ENCODE measurements around the gene TRIM2. TPM values are rescaled to one million over a fixed set of nuclear protein-coding genes. Genes with fewer than 3 reads are reported as not detected.

TRIM2 gene
- total RNA-seq (1 to 10 TPM; 3.9 to 7.1 (median 5.6) TPM), polyA plus RNA-seq (1 to 10 TPM; 1.3 to 2.2 (median 2.1) TPM)
- long read RNA-seq, donor 1: 0 reads
- long read RNA-seq, donor 2, partial matches to known transcripts: 4 of 7 reads
- long read RNA-seq, donor 2, other reads (novel, unspliced or antisense): 3 of 7 reads

DNA sequence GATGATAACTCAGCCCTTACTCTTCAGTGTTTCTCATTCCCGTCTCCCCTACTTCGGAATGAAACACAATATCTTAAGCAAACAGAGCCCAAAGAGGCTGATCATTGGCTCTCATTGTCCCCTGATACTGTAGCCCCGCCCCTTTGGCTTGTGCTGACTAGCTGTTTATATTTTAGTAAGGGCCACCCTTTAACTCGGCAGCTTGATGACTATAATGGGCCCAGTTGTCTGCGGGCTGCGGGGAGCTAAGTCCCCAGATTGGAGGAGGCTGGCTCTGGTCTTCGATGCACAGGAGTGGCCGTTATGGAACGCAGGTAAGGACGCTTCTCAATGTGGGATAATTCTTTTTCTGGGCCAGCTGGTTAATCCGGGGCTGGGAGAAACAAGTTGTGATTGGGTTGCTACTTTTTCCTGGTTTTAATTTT lies at the start of gene TRIM2:
TRIM2 (plus strand) TSS at position 197 of the 425 bp plus-strand sequence; CDS start at position 285, 88 bp downstream.
- peak within 1 kb of the TSS; percentile 52 for H3K4me3 ChIP-seq
- no peaks in the 10 kb centered on the region for H3K36me3 ChIP-seq (ENCODE audit: insufficient read depth in 1 of 2, low read depth in 1 of 2)
- no peak within 1 kb of the TSS for H3K27ac ChIP-seq
- H3K4me1 ChIP-seq: no peaks in the 10 kb centered on the region
- 16 to 19% (median 17%) methylated on average over 11 of the region's 11 CpGs for WGBS, 3 donors
- peak; percentile 64 to 70 for DNase-seq
- H3K27me3 ChIP-seq (ENCODE audit: insufficient read depth in 3 of 3, low read length in 2 of 3): no peaks in the 10 kb centered on the region
- no peaks in the 10 kb centered on the region for H3K9me3 ChIP-seq
- ATAC-seq: peak; percentile 36 to 79 (median 65)
- intact Hi-C loops (cut with DNase I): no loop called here
- TF ChIP-seq, protein P1, sequence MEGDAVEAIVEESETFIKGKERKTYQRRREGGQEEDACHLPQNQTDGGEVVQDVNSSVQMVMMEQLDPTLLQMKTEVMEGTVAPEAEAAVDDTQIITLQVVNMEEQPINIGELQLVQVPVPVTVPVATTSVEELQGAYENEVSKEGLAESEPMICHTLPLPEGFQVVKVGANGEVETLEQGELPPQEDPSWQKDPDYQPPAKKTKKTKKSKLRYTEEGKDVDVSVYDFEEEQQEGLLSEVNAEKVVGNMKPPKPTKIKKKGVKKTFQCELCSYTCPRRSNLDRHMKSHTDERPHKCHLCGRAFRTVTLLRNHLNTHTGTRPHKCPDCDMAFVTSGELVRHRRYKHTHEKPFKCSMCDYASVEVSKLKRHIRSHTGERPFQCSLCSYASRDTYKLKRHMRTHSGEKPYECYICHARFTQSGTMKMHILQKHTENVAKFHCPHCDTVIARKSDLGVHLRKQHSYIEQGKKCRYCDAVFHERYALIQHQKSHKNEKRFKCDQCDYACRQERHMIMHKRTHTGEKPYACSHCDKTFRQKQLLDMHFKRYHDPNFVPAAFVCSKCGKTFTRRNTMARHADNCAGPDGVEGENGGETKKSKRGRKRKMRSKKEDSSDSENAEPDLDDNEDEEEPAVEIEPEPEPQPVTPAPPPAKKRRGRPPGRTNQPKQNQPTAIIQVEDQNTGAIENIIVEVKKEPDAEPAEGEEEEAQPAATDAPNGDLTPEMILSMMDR (IDR thresholded peaks at IDR 0.05): no peak

DNA sequence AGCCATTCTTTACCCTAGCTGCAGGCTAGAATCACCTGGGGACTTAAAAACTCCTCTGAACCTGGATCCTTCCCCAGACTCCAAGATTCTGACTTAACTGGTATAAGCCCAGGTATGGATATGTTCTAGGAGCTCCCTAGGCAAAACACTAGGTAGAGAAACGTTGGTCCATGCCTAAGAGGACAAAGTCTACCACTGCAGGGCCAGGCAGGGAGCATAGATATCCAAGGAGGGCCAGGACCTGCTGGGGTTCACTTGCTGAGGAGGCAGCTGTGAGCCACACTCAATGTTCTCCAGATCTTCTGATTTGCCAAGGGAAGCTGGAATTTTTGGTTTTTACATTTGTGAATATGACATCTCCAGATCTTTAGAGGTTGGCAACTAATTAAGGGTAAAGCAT lies 48.6 kb upstream of the TRIM2 start:
- intact Hi-C loops (cut with DNase I): no loop called here
- TF ChIP-seq, protein P1 (IDR thresholded peaks at IDR 0.05): no peak
- 61 to 74% (median 72%) methylated on average over 1 of the region's 1 CpG for WGBS, 3 donors
- H3K9me3 ChIP-seq: no peaks in the 10 kb centered on the region
- H3K27me3 ChIP-seq (ENCODE audit: insufficient read depth in 3 of 3, low read length in 2 of 3): peaks cover 0 to 3% (median 0%) of the 10 kb centered on the region in 3 donors
- H3K4me1 ChIP-seq: no peaks in the 10 kb centered on the region
- H3K36me3 ChIP-seq (ENCODE audit: insufficient read depth in 1 of 2, low read depth in 1 of 2): no peaks in the 10 kb centered on the region
- H3K4me3 ChIP-seq: no peak overlapping the region
- no peak overlapping the region for H3K27ac ChIP-seq
- DNase-seq (no peak), ATAC-seq (no peak)

DNA sequence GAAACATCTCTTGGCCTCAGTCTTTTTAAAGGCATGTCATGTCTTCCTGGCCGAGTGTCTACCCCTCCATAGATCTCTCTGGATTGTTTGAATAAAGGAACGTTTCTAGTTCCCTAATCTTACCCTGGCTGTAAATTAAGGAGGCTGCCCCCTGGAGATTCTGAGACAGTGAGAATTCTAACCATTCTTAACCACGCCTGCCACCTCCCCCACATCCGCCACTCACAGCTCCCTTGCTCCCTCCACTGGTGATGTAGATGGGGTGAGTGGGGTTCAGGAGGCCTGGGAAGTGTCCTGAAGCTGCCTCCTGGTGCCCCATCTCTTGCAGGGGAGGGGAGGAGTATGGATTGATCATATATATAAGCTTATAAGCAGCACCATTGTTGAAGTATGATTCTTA lies 48.0 kb upstream of the TRIM2 start:
- ATAC-seq (no peak), DNase-seq (no peak)
- intact Hi-C loops (cut with DNase I): no loop called here
- no peaks in the 10 kb centered on the region for H3K4me1 ChIP-seq
- no peaks in the 10 kb centered on the region for H3K36me3 ChIP-seq (ENCODE audit: insufficient read depth in 1 of 2, low read depth in 1 of 2)
- TF ChIP-seq, protein P1 (IDR thresholded peaks at IDR 0.05): no peak
- no peak overlapping the region for H3K4me3 ChIP-seq
- 82 to 86% (median 84%) methylated on average over 4 of the region's 4 CpGs for WGBS, 3 donors
- peaks cover 0 to 3% (median 0%) of the 10 kb centered on the region in 3 donors for H3K27me3 ChIP-seq (ENCODE audit: insufficient read depth in 3 of 3, low read length in 2 of 3)
- no peak overlapping the region for H3K27ac ChIP-seq
- no peaks in the 10 kb centered on the region for H3K9me3 ChIP-seq

DNA sequence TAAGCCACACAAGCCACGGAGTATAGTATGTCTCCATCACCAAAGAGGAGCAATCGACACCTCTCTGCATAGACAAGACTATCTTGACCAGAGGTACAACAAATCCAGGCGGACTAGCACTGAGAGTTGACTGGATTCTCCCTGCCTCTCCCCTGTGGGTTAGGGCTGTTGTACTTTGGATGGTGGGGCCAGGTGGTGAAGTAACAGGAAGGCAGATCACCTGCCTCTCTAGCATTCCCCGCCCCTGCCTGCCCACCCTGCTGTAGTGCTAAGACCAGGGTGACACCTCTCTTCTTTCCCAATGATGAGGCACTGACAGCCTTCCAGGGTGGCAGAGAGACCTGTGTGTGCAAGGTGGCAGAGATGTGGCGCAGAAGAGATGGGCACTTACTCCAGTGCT lies 47.5 kb upstream of the TRIM2 start:
- 78 to 93% (median 91%) methylated on average over 5 of the region's 5 CpGs for WGBS, 3 donors
- Histone ChIP-seq H3K27me3 (ENCODE audit: insufficient read depth in 3 of 3, low read length in 2 of 3) (peaks cover 0 to under 1% (median 0%) of the 10 kb centered on the region in 3 donors), H3K36me3 (ENCODE audit: insufficient read depth in 1 of 2, low read depth in 1 of 2) (no peaks in the 10 kb centered on the region), H3K4me3 (no peak overlapping the region), H3K27ac (no peak overlapping the region), H3K9me3 (no peaks in the 10 kb centered on the region), H3K4me1 (no peaks in the 10 kb centered on the region)
- ATAC-seq: no peak
- TF ChIP-seq, protein P1 (IDR thresholded peaks at IDR 0.05): no peak
- no peak for DNase-seq
- intact Hi-C loops (cut with DNase I): no loop called here

DNA sequence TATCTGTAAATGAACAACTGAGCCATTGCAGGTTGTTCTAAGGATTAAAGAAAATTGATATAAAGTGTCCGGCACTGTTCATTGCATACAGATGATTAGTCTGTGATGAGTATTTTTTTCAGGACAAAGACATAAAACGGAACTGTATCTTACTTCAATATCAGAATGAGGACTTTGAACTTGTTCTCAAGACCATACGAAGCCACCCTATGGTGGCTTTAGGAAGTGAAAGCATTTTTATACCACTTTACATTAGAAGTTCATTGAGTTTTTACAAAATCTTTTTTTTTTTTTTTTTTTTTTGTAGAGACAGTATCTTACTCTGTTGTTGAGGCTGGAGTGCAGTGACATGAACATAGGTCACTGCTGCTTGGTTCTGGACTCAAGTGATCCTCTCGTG lies 45.2 kb upstream of the TRIM2 start:
- intact Hi-C loops (cut with DNase I): no loop called here
- no peaks in the 10 kb centered on the region for H3K4me1 ChIP-seq

More for the DNA sequence above, 45.2 kb upstream of the TRIM2 start:
- Histone ChIP-seq H3K4me3 (no peak overlapping the region), H3K9me3 (no peaks in the 10 kb centered on the region), H3K27ac (no peak overlapping the region), H3K36me3 (ENCODE audit: insufficient read depth in 1 of 2, low read depth in 1 of 2) (no peaks in the 10 kb centered on the region), H3K27me3 (ENCODE audit: insufficient read depth in 3 of 3, low read length in 2 of 3) (no peaks in the 10 kb centered on the region)
- TF ChIP-seq, protein P1 (IDR thresholded peaks at IDR 0.05): no peak
- no peak for ATAC-seq
- 82 to 92% (median 92%) methylated on average over 4 of the region's 4 CpGs for WGBS, 3 donors
- DNase-seq: no peak
